ENCODE measurements around the gene STK32B. TPM values are rescaled to one million over a fixed set of nuclear protein-coding genes. Genes with fewer than 3 reads are reported as not detected.

Gene STK32B
- total and polyA plus RNA-seq, 11 donors = 0.08 to 2.0 (median 0.25) TPM

GRCh38 chr4:5133933-5134594 lies 82.8 kb downstream of the STK32B start:
- Histone ChIP-seq H3K27me3 (peaks cover 0 to 7% (median 0%) of the 10 kb centered on the region in 9 donors), H3K27ac (no peak overlapping the region), H3K36me3 (no peaks in the 10 kb centered on the region), H3K9me3 (peaks cover 0 to 7% (median 0%) of the 10 kb centered on the region in 12 donors), H3K4me1 (no peaks in the 10 kb centered on the region), H3K4me3 (no peak overlapping the region)
- WGBS, 4 donors = 68 to 76% (median 75%) methylated on average over 4 of the region's 4 CpGs
- ATAC-seq (no peak), DNase-seq (no peak)
- intact Hi-C loops (cut with DNase I) = loop anchor here in 1 of 10 donors (10.0 kb wide), 1 partner anchor 139 kb away; no protein-coding TSS in a partner anchor
- TF ChIP-seq CTCF (IDR thresholded peaks at IDR 0.05) (no peak), POLR2A (IDR thresholded peaks at IDR 0.05) (no peak)

DNA sequence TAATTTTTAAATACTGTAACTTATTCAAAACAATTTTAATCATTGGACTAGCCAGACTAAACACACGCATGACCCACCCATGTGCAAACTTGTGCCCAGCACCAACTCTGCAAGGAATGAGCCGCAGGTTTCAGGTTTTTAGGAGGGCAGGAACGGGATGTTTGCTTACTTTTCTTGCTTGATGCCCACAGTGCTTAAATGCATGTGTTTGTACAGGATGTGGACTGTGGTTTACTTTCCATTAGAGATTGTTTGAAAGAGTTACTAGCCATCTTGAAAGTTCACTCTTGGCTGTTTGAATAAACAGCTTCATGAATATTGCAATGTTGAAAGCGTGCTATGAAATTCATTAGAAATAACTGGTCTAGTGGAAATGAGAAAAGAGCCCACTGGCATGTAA lies 83.3 kb downstream of the STK32B start:
- Histone ChIP-seq H3K27me3 (peaks cover 0 to 7% (median 0%) of the 10 kb centered on the region in 9 donors), H3K4me1 (no peaks in the 10 kb centered on the region), H3K4me3 (no peak overlapping the region), H3K9me3 (peaks cover 0 to 7% (median 0%) of the 10 kb centered on the region in 12 donors), H3K27ac (no peak overlapping the region), H3K36me3 (no peaks in the 10 kb centered on the region)
- 78 to 86% (median 82%) methylated on average over 4 of the region's 4 CpGs for WGBS, 4 donors
- ATAC-seq (no peak), DNase-seq (no peak)
- TF ChIP-seq POLR2A (IDR thresholded peaks at IDR 0.05) (no peak), CTCF (IDR thresholded peaks at IDR 0.05) (no peak)
- intact Hi-C loops (cut with DNase I) = loop anchor here in 2 of 10 donors (5.0 to 10.0 kb wide), 2 partner anchors 140 to 142 kb away; no protein-coding TSS in a partner anchor

- WGBS, 4 donors = 85 to 90% (median 85%) methylated on average over 2 of the region's 2 CpGs
- ATAC-seq = no peak
- H3K4me1 ChIP-seq = no peaks in the 10 kb centered on the region
- intact Hi-C loops (cut with DNase I) = loop anchor here in 2 of 10 donors (5.0 to 10.0 kb wide), 2 partner anchors 142 to 145 kb away; no protein-coding TSS in a partner anchor
- no peak for DNase-seq
- H3K9me3 ChIP-seq = no peaks in the 10 kb centered on the region
- peaks cover 0 to 7% (median 0%) of the 10 kb centered on the region in 9 donors for H3K27me3 ChIP-seq
- H3K36me3 ChIP-seq = no peaks in the 10 kb centered on the region
- no peak overlapping the region for H3K4me3 ChIP-seq
- no peak overlapping the region for H3K27ac ChIP-seq
- TF ChIP-seq CTCF (IDR thresholded peaks at IDR 0.05) (no peak), POLR2A (IDR thresholded peaks at IDR 0.05) (no peak)
These were observed 85.9 kb downstream of the STK32B start for GRCh38 chr4:5137226-5137625.

DNA sequence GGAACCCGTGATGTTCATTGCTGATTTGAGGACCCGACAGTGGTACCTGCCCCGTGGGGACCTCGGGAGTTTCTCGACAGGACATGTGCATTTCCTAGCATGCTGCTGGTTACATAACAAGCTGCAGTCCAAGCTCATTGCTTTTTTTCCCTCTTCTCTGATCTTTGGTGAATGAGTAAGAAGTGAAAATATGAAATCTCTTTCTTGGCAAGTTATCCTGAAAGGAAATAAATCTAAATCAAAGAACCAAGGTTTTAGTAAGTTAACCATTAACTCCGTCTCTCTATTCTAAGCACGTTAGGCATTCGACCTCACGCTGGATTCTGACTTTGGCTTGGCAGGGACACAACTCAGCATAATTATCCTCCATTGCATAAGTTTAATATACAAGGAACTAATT lies 86.6 kb downstream of the STK32B start:
- WGBS, 4 donors = 70 to 80% (median 72%) methylated on average over 9 of the region's 9 CpGs
- no peaks in the 10 kb centered on the region for H3K4me1 ChIP-seq
- DNase-seq = no peak
- no peak overlapping the region for H3K4me3 ChIP-seq
- intact Hi-C loops (cut with DNase I) = loop anchor here in 2 of 10 donors (5.0 to 10.0 kb wide), 2 partner anchors 143 to 146 kb away; no protein-coding TSS in a partner anchor
- H3K36me3 ChIP-seq = no peaks in the 10 kb centered on the region
- TF ChIP-seq CTCF (IDR thresholded peaks at IDR 0.05) (no peak), POLR2A (IDR thresholded peaks at IDR 0.05) (no peak)
- ATAC-seq = no peak
- peaks cover 0 to 7% (median 0%) of the 10 kb centered on the region in 9 donors for H3K27me3 ChIP-seq
- no peaks in the 10 kb centered on the region for H3K9me3 ChIP-seq
- no peak overlapping the region for H3K27ac ChIP-seq

All from heart left ventricle (tissue), 16 donors.